A673 (cell line): Measurements from ENCODE around the gene APOL6. TPM values are rescaled to one million over a fixed set of nuclear protein-coding genes. Genes with fewer than 3 reads are reported as not detected.

Experiments
- BruUV-seq: library from RNA; stranded (reverse); fragments of 400-500 nt; replicated peaks from 2 replicates; lab custom pipeline; 2021; lab: Mats Ljungman, UMichigan
- CTCF ChIA-PET: fragments of 300-600 bp; sonication (Branson Sonifier 250); formaldehyde crosslinking; loops from one replicate; lab custom pipeline; 2022; ENCODE audit warnings: antibody characterized with exemption; lab: Charles Lee
- POLR2A ChIA-PET: fragments of 300-600 bp; sonication (Branson Sonifier 250); formaldehyde crosslinking; loops from one replicate; lab custom pipeline; 2022; ENCODE audit warnings: antibody characterized with exemption; ENCODE audit not compliant: low non-redundant PET; lab: Charles Lee
- DNase-seq: peaks from one replicate; pipeline ENCODE4 v3.0.0-alpha.2; 2015; ENCODE audit warnings: low spot score
- H3K27ac ChIP-seq: fragments of 200-600 bp; sonication (generic); 2 replicates; pipeline ENCODE4 v1.5.1; 2016; ENCODE audit warnings: mixed run types, low read depth, mild to moderate bottlenecking, mixed read lengths, antibody characterized with exemption, low read length; ENCODE audit not compliant: poor library complexity, severe bottlenecking
- H3K27me3 ChIP-seq: fragments of 200-600 bp; sonication (generic); replicated peaks from 2 replicates; pipeline ENCODE4 v1.6.1; 2017; ENCODE audit warnings: mixed run types, low read depth, mild to moderate bottlenecking, mixed read lengths, antibody characterized with exemption, low read length; ENCODE audit not compliant: insufficient read depth, poor library complexity
- H3K36me3 ChIP-seq: fragments of 200-600 bp; sonication (generic); 2 replicates; pipeline ENCODE4 v1.6.1; 2016; ENCODE audit warnings: mixed run types, mild to moderate bottlenecking, mixed read lengths, antibody characterized with exemption, low read length; ENCODE audit not compliant: insufficient read depth, poor library complexity, severe bottlenecking
- H3K4me1 ChIP-seq: fragments of 200-600 bp; sonication (generic); 2 replicates; pipeline ENCODE4 v1.6.1; 2017; ENCODE audit warnings: mixed run types, mild to moderate bottlenecking, mixed read lengths, antibody characterized with exemption, low read length; ENCODE audit not compliant: insufficient read depth, poor library complexity, severe bottlenecking
- H3K4me3 ChIP-seq: fragments of 200-600 bp; sonication (generic); 2 replicates; pipeline ENCODE4 v1.5.1; 2016; ENCODE audit warnings: low read depth, mixed run types, mild to moderate bottlenecking, mixed read lengths, low read length; ENCODE audit not compliant: poor library complexity, severe bottlenecking
- H3K9me3 ChIP-seq: fragments of 200-600 bp; sonication (generic); 2 replicates; pipeline ENCODE4 v1.6.1; 2016; ENCODE audit warnings: mixed run types, low read depth, mild to moderate bottlenecking, mixed read lengths, antibody characterized with exemption, low read length; ENCODE audit not compliant: poor library complexity, severe bottlenecking
- EZH2 ChIP-seq: fragments of 200-600 bp; sonication (generic); IDR thresholded peaks from 2 replicates; pipeline ENCODE4 v1.6.1; 2017; ENCODE audit warnings: borderline replicate concordance, low read depth, mild to moderate bottlenecking, mixed read lengths, antibody characterized with exemption, low read length; ENCODE audit not compliant: poor library complexity, severe bottlenecking
- intact Hi-C: fragments of 100-400 bp; cut with micrococcal nuclease; formaldehyde crosslinking; loops from one replicate; pipeline ENCODE4 v1.10.0; 2022; ENCODE audit not compliant: unreplicated experiment
- total RNA-seq: library from RNA; stranded (reverse); gene quantifications from 2 replicates; pipeline ENCODE4 v1.2.3, GENCODE V29; 2021
- TF ChIP-seq, protein P1 (sequence below): fragments of 300-800, 200-600 bp; sonication (generic); conservative IDR thresholded peaks from 2 replicates; pipeline ENCODE4 v1.5.1; 2017; ENCODE audit warnings: low read depth, mild to moderate bottlenecking, antibody characterized with exemption, low read length, moderate library complexity, mixed read lengths

APOL6 gene
- total RNA-seq, 1 experiment from 2014 or later, result 6.3 TPM

DNA sequence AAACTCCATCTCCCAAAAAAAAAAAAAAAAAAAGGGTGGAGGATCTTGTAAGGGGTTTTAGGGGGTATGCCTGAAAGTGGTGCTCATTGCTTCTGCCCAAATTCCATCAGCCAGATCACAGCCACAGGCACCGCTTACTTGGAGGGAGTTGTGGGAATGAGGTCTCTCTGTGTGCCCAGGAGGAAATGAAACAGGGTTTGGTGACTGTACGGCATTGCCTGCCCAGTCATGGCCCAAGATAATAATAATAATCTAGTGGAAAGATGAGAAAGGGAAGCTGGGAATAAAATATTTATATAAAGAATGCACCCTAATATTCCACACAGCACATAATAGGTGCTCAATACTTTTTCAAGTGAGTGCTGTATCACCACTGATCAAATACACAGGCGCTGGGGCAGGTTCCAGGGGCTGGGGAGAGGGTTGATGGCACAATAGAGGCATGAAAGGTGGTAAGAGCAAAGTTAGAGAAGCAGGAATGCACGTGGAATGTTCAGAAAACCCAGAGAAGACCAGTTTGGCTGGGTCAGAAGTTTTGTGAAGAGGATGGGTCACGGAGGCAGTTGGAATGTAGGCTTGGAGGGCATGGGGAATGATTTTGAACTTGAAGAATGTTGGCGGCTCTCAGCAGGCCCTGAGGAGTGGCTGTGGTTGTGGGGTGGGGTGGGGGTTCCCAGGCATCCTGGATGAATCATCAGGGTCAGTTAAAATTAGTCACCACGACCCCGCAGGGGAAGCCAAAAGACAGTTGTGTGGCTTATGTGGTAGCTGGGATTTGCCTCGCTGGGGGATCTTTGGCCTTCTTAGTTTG lies 18.6 kb upstream of the APOL6 start:
- H3K4me1 ChIP-seq, result peaks cover 10% of the 10 kb centered on the region
- peak; percentile 70 for DNase-seq
- CTCF ChIA-PET, result interaction anchor here (0.5 to 1.1 kb wide), 3 partner anchors 99 to 436 kb away, joined by 3 to 5 read pairs (median 5); no protein-coding TSS in a partner anchor
- POLR2A ChIA-PET, result interaction anchor here (0.7 kb wide), 1 partner anchor 18 kb away, joined by 3 read pairs; no protein-coding TSS in a partner anchor
- H3K4me3 ChIP-seq, result no peak overlapping the region
- H3K36me3 ChIP-seq, result no peaks in the 10 kb centered on the region
- no peaks in the 10 kb centered on the region for H3K27me3 ChIP-seq
- TF ChIP-seq EZH2, result no peak
- TF ChIP-seq, protein P1, sequence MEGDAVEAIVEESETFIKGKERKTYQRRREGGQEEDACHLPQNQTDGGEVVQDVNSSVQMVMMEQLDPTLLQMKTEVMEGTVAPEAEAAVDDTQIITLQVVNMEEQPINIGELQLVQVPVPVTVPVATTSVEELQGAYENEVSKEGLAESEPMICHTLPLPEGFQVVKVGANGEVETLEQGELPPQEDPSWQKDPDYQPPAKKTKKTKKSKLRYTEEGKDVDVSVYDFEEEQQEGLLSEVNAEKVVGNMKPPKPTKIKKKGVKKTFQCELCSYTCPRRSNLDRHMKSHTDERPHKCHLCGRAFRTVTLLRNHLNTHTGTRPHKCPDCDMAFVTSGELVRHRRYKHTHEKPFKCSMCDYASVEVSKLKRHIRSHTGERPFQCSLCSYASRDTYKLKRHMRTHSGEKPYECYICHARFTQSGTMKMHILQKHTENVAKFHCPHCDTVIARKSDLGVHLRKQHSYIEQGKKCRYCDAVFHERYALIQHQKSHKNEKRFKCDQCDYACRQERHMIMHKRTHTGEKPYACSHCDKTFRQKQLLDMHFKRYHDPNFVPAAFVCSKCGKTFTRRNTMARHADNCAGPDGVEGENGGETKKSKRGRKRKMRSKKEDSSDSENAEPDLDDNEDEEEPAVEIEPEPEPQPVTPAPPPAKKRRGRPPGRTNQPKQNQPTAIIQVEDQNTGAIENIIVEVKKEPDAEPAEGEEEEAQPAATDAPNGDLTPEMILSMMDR, result no peak
- H3K27ac ChIP-seq, result peak overlapping the region; percentile 43
- intact Hi-C loops, result loop anchor here (5.0 kb wide), 1 partner anchor 208 kb away; no protein-coding TSS in a partner anchor
- no TSS peak for BruUV-seq
- H3K9me3 ChIP-seq, result no peaks in the 10 kb centered on the region

DNA sequence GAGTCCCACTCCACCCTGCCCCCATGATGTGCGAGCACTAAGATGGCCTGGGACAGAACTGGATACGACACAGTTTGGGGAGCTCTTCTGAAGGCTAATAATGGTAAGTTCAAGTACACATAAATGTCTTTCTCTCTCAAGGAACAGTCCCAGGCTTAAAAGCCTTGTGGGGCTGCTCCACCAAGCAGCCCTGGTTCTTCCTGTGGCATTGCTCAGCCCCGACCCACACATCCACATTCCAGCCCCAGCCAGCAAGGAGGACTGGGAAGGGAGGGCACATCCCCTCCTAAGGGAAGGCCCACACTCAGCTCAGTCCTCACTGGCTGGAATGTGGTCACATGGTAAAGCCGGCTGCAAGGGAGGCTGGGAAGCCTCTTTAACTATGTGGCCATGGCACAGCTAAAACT lies 17.9 kb upstream of the APOL6 start:
- H3K9me3 ChIP-seq, result no peaks in the 10 kb centered on the region
- peak; percentile 54 for DNase-seq
- intact Hi-C loops, result no loop called here
- CTCF ChIA-PET, result interaction anchor here (0.5 to 0.6 kb wide), 2 partner anchors 98 to 151 kb away, joined by 5 read pairs; no protein-coding TSS in a partner anchor
- no peaks in the 10 kb centered on the region for H3K27me3 ChIP-seq
- peaks cover 10% of the 10 kb centered on the region for H3K4me1 ChIP-seq
- POLR2A ChIA-PET, result interaction anchor here (0.6 to 0.7 kb wide), 2 partner anchors 19 to 33 kb away, joined by 3 read pairs; no protein-coding TSS in a partner anchor
- H3K4me3 ChIP-seq, result no peak overlapping the region
- H3K36me3 ChIP-seq, result no peaks in the 10 kb centered on the region
- BruUV-seq, result no TSS peak
- TF ChIP-seq, protein P1, result no peak
- TF ChIP-seq EZH2, result no peak
- no peak overlapping the region for H3K27ac ChIP-seq

DNA sequence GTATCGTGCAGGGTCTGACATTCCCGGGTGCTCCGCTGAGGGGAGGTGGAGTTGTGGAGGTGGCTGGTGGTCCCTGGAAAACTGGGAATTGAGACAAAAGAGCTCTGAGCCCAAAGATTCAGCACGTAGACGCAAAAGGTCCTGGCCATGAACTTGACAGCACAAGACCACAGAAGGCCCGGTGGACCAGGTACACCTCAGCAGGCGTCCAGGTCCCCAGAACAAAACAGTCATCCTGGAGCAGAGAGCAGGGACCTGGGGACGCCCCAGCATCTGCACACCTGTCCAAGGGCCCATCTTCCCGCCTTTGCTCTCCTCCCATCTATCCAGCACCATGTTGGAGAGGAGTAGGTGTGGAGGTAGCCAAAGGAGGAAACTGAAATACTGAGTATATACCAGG lies 17.4 kb upstream of the APOL6 start:
- no peaks in the 10 kb centered on the region for H3K36me3 ChIP-seq
- CTCF ChIA-PET, result interaction anchor here (1.4 kb wide), 1 partner anchor 18 kb away, joined by 5 read pairs; the partner anchor contains the start of gene APOL6
- DNase-seq, result no peak
- POLR2A ChIA-PET, result interaction anchor here (0.6 kb wide), 1 partner anchor 32 kb away, joined by 3 read pairs; no protein-coding TSS in a partner anchor
- no peaks in the 10 kb centered on the region for H3K27me3 ChIP-seq
- no TSS peak for BruUV-seq
- peaks cover 10% of the 10 kb centered on the region for H3K4me1 ChIP-seq
- no peak for TF ChIP-seq EZH2
- TF ChIP-seq, protein P1, result no peak
- H3K9me3 ChIP-seq, result no peaks in the 10 kb centered on the region
- H3K27ac ChIP-seq, result no peak overlapping the region
- intact Hi-C loops, result no loop called here
- H3K4me3 ChIP-seq, result no peak overlapping the region
